H1 (cell line): ENCODE results near the gene GALNT15. TPM values are rescaled to one million over a fixed set of nuclear protein-coding genes. Genes with fewer than 3 reads are reported as not detected.

Experiments used
- CTCF ChIA-PET: fragments of 300-600 bp; sonication (Branson Sonifier 250); formaldehyde crosslinking; loops from one replicate; lab custom pipeline; 2021; ENCODE audit not compliant: partially characterized antibody; lab: Charles Lee
- POLR2A ChIA-PET: fragments of 300-600 bp; sonication (Branson Sonifier 250); formaldehyde crosslinking; loops from one replicate; lab custom pipeline; 2021; ENCODE audit warnings: inconsistent platforms; ENCODE audit not compliant: partially characterized antibody; lab: Charles Lee
- DNase-seq, 2 experiments: peaks; one replicate each; pipeline versions ENCODE4 v3.0.0 to v3.0.0-alpha.2; 2010 to 2022; ENCODE audit warnings: low spot score in 2 of 2, low read depth in 1 of 2, mixed read lengths in 1 of 2
- FAIRE-seq: peaks from 2 replicates; lab custom pipeline; 2011; peaks lifted over from hg19 to GRCh38; lab: Jason Lieb, UNC
- H2AFZ ChIP-seq: 2 replicates; pipeline ENCODE4 v1.8.1; 2012; ENCODE audit warnings: low read length, inconsistent platforms
- H2AK5ac ChIP-seq: 2 replicates; pipeline ENCODE4 v1.6.1; 2013; ENCODE audit warnings: low read depth, low read length
- H2BK120ac ChIP-seq: replicated peaks from 2 replicates; pipeline ENCODE3; 2013; ENCODE audit warnings: low read depth, low read length, inconsistent platforms
- H2BK12ac ChIP-seq: 2 replicates; pipeline ENCODE4 v1.6.1; 2013; ENCODE audit warnings: low read depth, low read length
- H2BK15ac ChIP-seq: 2 replicates; pipeline ENCODE4 v1.6.1; 2013; ENCODE audit warnings: low read length
- H2BK20ac ChIP-seq: 2 replicates; pipeline ENCODE4 v1.6.1; 2013; ENCODE audit warnings: low read length
- H2BK5ac ChIP-seq: 2 replicates; pipeline ENCODE4 v1.6.1; 2013; ENCODE audit warnings: low read depth, low read length
- H3K14ac ChIP-seq: 2 replicates; pipeline ENCODE4 v1.6.1; 2013; ENCODE audit warnings: inconsistent platforms; ENCODE audit not compliant: insufficient read length
- H3K18ac ChIP-seq: 2 replicates; pipeline ENCODE4 v1.6.1; 2013; ENCODE audit warnings: low read length; ENCODE audit errors: extremely low read depth
- H3K23ac ChIP-seq: 2 replicates; pipeline ENCODE4 v1.6.1; 2013; ENCODE audit warnings: inconsistent platforms; ENCODE audit not compliant: insufficient read length
- H3K23me2 ChIP-seq: 2 replicates; pipeline ENCODE4 v1.6.1; 2013; ENCODE audit warnings: low read depth, low read length
- H3K27ac ChIP-seq: 2 replicates; pipeline ENCODE4 v1.6.1; 2011; ENCODE audit warnings: low read depth, low read length, inconsistent platforms
- H3K27me3 ChIP-seq, 4 experiments: replicated peaks in 1 of 4; 1 replicate in 1 of 4; 2 replicates in 3 of 4; pipeline versions ENCODE4 v1.6.1 to v1.8.1; 2011 to 2013; ENCODE audit warnings: low read length in 3 of 4, mild to moderate bottlenecking in 3 of 4, inconsistent platforms in 2 of 4, mixed read lengths in 2 of 4, moderate library complexity in 1 of 4; ENCODE audit not compliant: control insufficient read depth in 3 of 4, insufficient read depth in 3 of 4; ENCODE audit errors: extremely low read depth in 1 of 4
- H3K36me3 ChIP-seq, 4 experiments: 2 replicates each; pipeline versions ENCODE4 v1.6.1 to v1.8.1; 2011 to 2013; ENCODE audit warnings: mild to moderate bottlenecking in 4 of 4, low read length in 3 of 4, moderate library complexity in 2 of 4, control low read depth in 1 of 4, inconsistent platforms in 1 of 4; ENCODE audit not compliant: insufficient read depth in 4 of 4, control insufficient read depth in 2 of 4
- H3K4ac ChIP-seq: replicated peaks from 2 replicates; pipeline ENCODE3; 2013; ENCODE audit warnings: low read length, low read depth, mixed read lengths, inconsistent platforms; ENCODE audit not compliant: insufficient read length
- H3K4me1 ChIP-seq, 4 experiments: replicated peaks in 1 of 4; 1 replicate in 1 of 4; 2 replicates in 3 of 4; pipeline versions ENCODE4 v1.6.1 to v1.8.1; 2011 to 2013; ENCODE audit warnings: low read length in 3 of 4, inconsistent platforms in 2 of 4, mixed read lengths in 1 of 4; ENCODE audit not compliant: insufficient read depth in 4 of 4, control insufficient read depth in 3 of 4
- H3K4me2 ChIP-seq, 2 experiments: 2 replicates each; pipeline versions ENCODE4 v1.6.1 to v1.8.1; 2011 to 2013; ENCODE audit warnings: low read depth in 2 of 2, low read length in 2 of 2, control low read depth in 1 of 2, inconsistent platforms in 1 of 2, mild to moderate bottlenecking in 1 of 2; ENCODE audit not compliant: insufficient read depth in 1 of 2
- H3K4me3 ChIP-seq, 4 experiments: fragments of 200-600, 300-600 bp in 1 of 4; sonication (generic), shearing (Covaris generic), sonication (Bioruptor Twin) in 1 of 4; 2 replicates each; pipeline versions ENCODE4 v1.5.1 to v1.8.1; 2011 to 2016; ENCODE audit warnings: low read length in 4 of 4, low read depth in 3 of 4, control low read depth in 2 of 4, inconsistent platforms in 2 of 4, mild to moderate bottlenecking in 2 of 4, mixed read lengths in 1 of 4, moderate library complexity in 1 of 4; ENCODE audit not compliant: insufficient read depth in 2 of 4; ENCODE audit errors: extremely low read depth in 1 of 4
- H3K56ac ChIP-seq: replicated peaks from 2 replicates; pipeline ENCODE3; 2013; ENCODE audit warnings: low read depth, mild to moderate bottlenecking, mixed read lengths, low read length, inconsistent platforms; ENCODE audit not compliant: insufficient read length
- H3K79me1 ChIP-seq: 2 replicates; pipeline ENCODE4 v1.6.1; 2013; ENCODE audit warnings: low read depth, low read length, control low read depth
- H3K79me2 ChIP-seq, 2 experiments: 2 replicates each; pipeline versions ENCODE4 v1.6.1 to v1.8.1; 2012 to 2013; ENCODE audit warnings: low read length in 2 of 2, mild to moderate bottlenecking in 2 of 2, inconsistent platforms in 1 of 2; ENCODE audit not compliant: insufficient read depth in 2 of 2, control insufficient read depth in 1 of 2
- H3K9ac ChIP-seq, 4 experiments: replicated peaks in 1 of 4; 1 replicate in 1 of 4; 2 replicates in 3 of 4; pipeline versions ENCODE4 v1.6.1 to v1.8.1; 2011 to 2013; ENCODE audit warnings: low read depth in 3 of 4, low read length in 3 of 4, control low read depth in 2 of 4, mild to moderate bottlenecking in 2 of 4, moderate library complexity in 2 of 4, inconsistent platforms in 1 of 4; ENCODE audit errors: extremely low read depth in 1 of 4
- H3K9me3 ChIP-seq, 2 experiments: 2 replicates each; pipeline versions ENCODE4 v1.6.1 to v1.8.1; 2012 to 2013; ENCODE audit warnings: mild to moderate bottlenecking in 2 of 2, moderate library complexity in 2 of 2, control low read depth in 1 of 2, inconsistent platforms in 1 of 2, low read depth in 1 of 2, low read length in 1 of 2, mixed read lengths in 1 of 2; ENCODE audit not compliant: insufficient read depth in 2 of 2
- H4K20me1 ChIP-seq, 2 experiments: replicated peaks in 1 of 2; 2 replicates each; pipeline versions ENCODE3 to v1.8.1; 2011 to 2013; ENCODE audit warnings: inconsistent platforms in 2 of 2, low read length in 2 of 2, mild to moderate bottlenecking in 1 of 2; ENCODE audit not compliant: insufficient read depth in 2 of 2, control insufficient read depth in 1 of 2
- H4K5ac ChIP-seq: 2 replicates; pipeline ENCODE4 v1.6.1; 2013; ENCODE audit warnings: low read length, low read depth, mixed read lengths, inconsistent platforms; ENCODE audit not compliant: insufficient read length
- H4K8ac ChIP-seq: 2 replicates; pipeline ENCODE4 v1.8.0; 2013; ENCODE audit warnings: mild to moderate bottlenecking, moderate library complexity, low read length, inconsistent platforms; ENCODE audit not compliant: insufficient read depth; ENCODE audit errors: extremely low read depth
- H4K91ac ChIP-seq: replicated peaks from 2 replicates; pipeline ENCODE3; 2013; ENCODE audit warnings: low read length, mixed read lengths, inconsistent platforms; ENCODE audit not compliant: insufficient read length
- HDAC2 ChIP-seq, 2 experiments: fragments of 300-600 bp in 1 of 2; sonication (generic) in 1 of 2; IDR thresholded peaks; 2 replicates each; pipeline ENCODE4 v1.6.1; 2011 to 2012; ENCODE audit warnings: low read depth in 2 of 2, low read length in 2 of 2, mild to moderate bottlenecking in 2 of 2, moderate library complexity in 2 of 2, borderline replicate concordance in 1 of 2, inconsistent platforms in 1 of 2
- KDM1A ChIP-seq: fragments of 200-600, 300-600 bp; sonication (generic); IDR thresholded peaks from 2 replicates; pipeline ENCODE4 v1.7.1; 2016; ENCODE audit warnings: mild to moderate bottlenecking, low read length, borderline replicate concordance
- RAD21 ChIP-seq, 2 experiments: IDR thresholded peaks in 1 of 2; conservative IDR thresholded peaks in 1 of 2; 2 replicates each; pipeline ENCODE4 v1.6.1; 2011; ENCODE audit warnings: low read depth in 2 of 2, low read length in 2 of 2, improper control_type of control experiment in 1 of 2, inconsistent platforms in 1 of 2, mild to moderate bottlenecking in 1 of 2, moderate library complexity in 1 of 2
- RNF2 ChIP-seq: fragments of 200-900, 300-1000 bp; sonication (generic); IDR thresholded peaks from 2 replicates; pipeline ENCODE4 v1.7.1; 2016; ENCODE audit warnings: borderline replicate concordance, low read depth, mild to moderate bottlenecking, antibody characterized with exemption, low read length; ENCODE audit not compliant: poor library complexity, severe bottlenecking; ENCODE audit errors: missing control alignments
- SIX5 ChIP-seq: IDR thresholded peaks from 2 replicates; pipeline ENCODE4 v1.6.1; 2011; ENCODE audit warnings: mild to moderate bottlenecking, low read depth, low read length
- TEAD4 ChIP-seq: IDR thresholded peaks from 2 replicates; pipeline ENCODE4 v1.6.1; 2012; ENCODE audit warnings: low read depth, low read length, inconsistent platforms, mixed read lengths
- WGBS, 2 experiments: shearing (Covaris generic) in 1 of 2; methylation state at CpG; one replicate each; pipeline versions ENCODE4 v1.1.6 to v1.1.7; 2013 to 2015; ENCODE audit warnings: low lambda C conversion rate in 2 of 2, mixed read lengths in 2 of 2, inconsistent platforms in 1 of 2, low coverage in 1 of 2, missing lambda C conversion rate in 1 of 2; ENCODE audit not compliant: insufficient replicate concordance in 2 of 2, insufficient coverage in 1 of 2, insufficient read length in 1 of 2; ENCODE audit errors: extremely low coverage in 1 of 2, missing lambda C conversion rate in 1 of 2; 5-methylcytosine and 5-hydroxymethylcytosine counted together
- polyA plus RNA-seq, 7 experiments: library from polyadenylated mRNA; depleted of rRNA in 3 of 7; stranded (reverse) in 5 of 7; unstranded in 2 of 7; fragments of >200 nt in 5 of 7; fragments of 200-250 nt in 2 of 7; gene quantifications; 1 replicate in 5 of 7; 2 replicates in 1 of 7; 4 replicates in 1 of 7; pipeline versions ENCODE4 v1.2.1 to v1.2.3, GENCODE V29; 2011 to 2013; ENCODE audit warnings: missing spikeins in 2 of 7, mixed read lengths in 2 of 7
- total RNA-seq: library from RNA; stranded (reverse); fragmentation: NEBNext Ultra II Directional; extraction: Animal tissue kit (Norgen Biotek cat#: 25700); gene quantifications from 2 replicates; pipeline ENCODE4 v1.2.1, GENCODE V29; 2021
- TF ChIP-seq, protein P1 (sequence below): IDR thresholded peaks from 2 replicates; pipeline ENCODE4 v1.6.1; 2012; ENCODE audit warnings: inconsistent platforms
- TF ChIP-seq, protein P2 (sequence below): IDR thresholded peaks from 2 replicates; pipeline ENCODE4 v1.6.1; 2012; ENCODE audit warnings: inconsistent platforms

The GALNT15 gene
- total and polyA plus RNA-seq, 2 of the 8 experiments (the other 6 are each of a cell fraction or from before 2014, with no cell fraction given) = 0.02 TPM; not detected in 1

GRCh38 chr3:16203671-16204629 is 29.5 kb downstream of the GALNT15 start:
- H3K23me2 ChIP-seq = no peaks in the 10 kb centered on the region
- H3K4ac ChIP-seq = no peak overlapping the region
- no peak overlapping the region for H2BK120ac ChIP-seq
- ChIA-PET POLR2A (no interaction called here), CTCF (interaction anchor here (0.5 to 1.3 kb wide), 3 partner anchors 45 to 503 kb away, joined by 3 to 8 read pairs (median 3); no protein-coding TSS in a partner anchor)
- no peak overlapping the region for H3K18ac ChIP-seq
- H3K4me1 ChIP-seq = peaks cover 0 to 7% (median 3%) of the 10 kb centered on the region in 4 experiments; a peak in 4 of 7 replicates
- no peak overlapping the region for H3K27ac ChIP-seq
- no peaks in the 10 kb centered on the region for H3K79me1 ChIP-seq
- no peaks in the 10 kb centered on the region for H3K36me3 ChIP-seq
- H3K14ac ChIP-seq = no peak overlapping the region
- no peak overlapping the region for H4K5ac ChIP-seq
- 84% methylated on average over 6 of the region's 6 CpGs; no CpG with 5 or more reads in 1 of the 2 experiments for WGBS, 2 experiments
- no peak overlapping the region for H3K56ac ChIP-seq
- no peak overlapping the region for H2AK5ac ChIP-seq
- H3K9ac ChIP-seq = no peak overlapping the region
- H2AFZ ChIP-seq = peak overlapping the region; percentile 94
- H2BK12ac ChIP-seq = no peak overlapping the region
- H4K91ac ChIP-seq = no peak overlapping the region
- H3K4me2 ChIP-seq = no peak overlapping the region
- H2BK15ac ChIP-seq = no peak overlapping the region
- H3K79me2 ChIP-seq = no peaks in the 10 kb centered on the region
- FAIRE-seq = no peak
- no peak for DNase-seq
- H4K8ac ChIP-seq = no peak overlapping the region
- H3K27me3 ChIP-seq = no peaks in the 10 kb centered on the region; a peak in 1 of 7 replicates
- TF ChIP-seq RNF2 (no peak), SIX5 (no peak), KDM1A (peak; percentile 67; the same call in 1 of the 2 replicates), TEAD4 (no peak), RAD21 (IDR thresholded peaks at IDR 0.05 in 1 of 2, conservative IDR thresholded peaks at IDR 0.05 in 1 of 2; ENCODE audit: low read depth in 2 of 2, low read length in 2 of 2) (no peak), HDAC2 (IDR thresholded peaks at IDR 0.05; ENCODE audit: borderline replicate concordance in 1 of 2, low read depth in 2 of 2, low read length in 2 of 2) (peak in 1 of 2 experiments; percentile 50; a peak in 1 of 4 replicates)
- TF ChIP-seq, protein P1, sequence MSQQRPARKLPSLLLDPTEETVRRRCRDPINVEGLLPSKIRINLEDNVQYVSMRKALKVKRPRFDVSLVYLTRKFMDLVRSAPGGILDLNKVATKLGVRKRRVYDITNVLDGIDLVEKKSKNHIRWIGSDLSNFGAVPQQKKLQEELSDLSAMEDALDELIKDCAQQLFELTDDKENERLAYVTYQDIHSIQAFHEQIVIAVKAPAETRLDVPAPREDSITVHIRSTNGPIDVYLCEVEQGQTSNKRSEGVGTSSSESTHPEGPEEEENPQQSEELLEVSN = no peak
- TF ChIP-seq, protein P2, sequence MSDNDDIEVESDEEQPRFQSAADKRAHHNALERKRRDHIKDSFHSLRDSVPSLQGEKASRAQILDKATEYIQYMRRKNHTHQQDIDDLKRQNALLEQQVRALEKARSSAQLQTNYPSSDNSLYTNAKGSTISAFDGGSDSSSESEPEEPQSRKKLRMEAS = 0 out of 2 replicates have a peak, but pooled peaks have one; percentile 12
- no peak overlapping the region for H3K23ac ChIP-seq
- no peaks in the 10 kb centered on the region for H3K9me3 ChIP-seq
- no peak overlapping the region for H3K4me3 ChIP-seq
- H2BK5ac ChIP-seq = no peak overlapping the region
- no peaks in the 10 kb centered on the region for H4K20me1 ChIP-seq
- H2BK20ac ChIP-seq = no peak overlapping the region
